Effector memory CD4-positive, alpha-beta T cell (primary cell): Measurements from ENCODE around the gene BCAS4.

Source experiments
- DNase-seq, 3 donors: peaks; one replicate each; pipeline ENCODE4 v3.0.0-alpha.2; 2020
- H3K27ac ChIP-seq: 2 replicates; pipeline ENCODE4 v1.7.0; 2013; ENCODE audit warnings: mild to moderate bottlenecking, low read length, moderate library complexity; ENCODE audit not compliant: insufficient read depth, poor library complexity, severe bottlenecking
- H3K27me3 ChIP-seq: replicated peaks from 2 replicates; pipeline ENCODE4 v1.7.0; 2013; ENCODE audit warnings: mild to moderate bottlenecking, low read length; ENCODE audit not compliant: insufficient read depth, control insufficient read depth, poor library complexity, severe bottlenecking
- H3K36me3 ChIP-seq: 2 replicates; pipeline ENCODE4 v1.7.0; 2013; ENCODE audit warnings: mild to moderate bottlenecking, low read length, moderate library complexity; ENCODE audit not compliant: control insufficient read depth, insufficient read depth
- H3K4me1 ChIP-seq: 2 replicates; pipeline ENCODE4 v1.7.0; 2013; ENCODE audit warnings: low read length, mild to moderate bottlenecking; ENCODE audit not compliant: control insufficient read depth, insufficient read depth, poor library complexity, severe bottlenecking
- H3K4me3 ChIP-seq: 2 replicates; pipeline ENCODE4 v1.7.0; 2013; ENCODE audit warnings: low read length, low read depth, mild to moderate bottlenecking; ENCODE audit not compliant: insufficient read depth, poor library complexity, severe bottlenecking
- H3K9me3 ChIP-seq: 2 replicates; pipeline ENCODE4 v1.7.0; 2013; ENCODE audit warnings: mild to moderate bottlenecking, low read length, moderate library complexity; ENCODE audit not compliant: control insufficient read depth

The BCAS4 gene

DNA sequence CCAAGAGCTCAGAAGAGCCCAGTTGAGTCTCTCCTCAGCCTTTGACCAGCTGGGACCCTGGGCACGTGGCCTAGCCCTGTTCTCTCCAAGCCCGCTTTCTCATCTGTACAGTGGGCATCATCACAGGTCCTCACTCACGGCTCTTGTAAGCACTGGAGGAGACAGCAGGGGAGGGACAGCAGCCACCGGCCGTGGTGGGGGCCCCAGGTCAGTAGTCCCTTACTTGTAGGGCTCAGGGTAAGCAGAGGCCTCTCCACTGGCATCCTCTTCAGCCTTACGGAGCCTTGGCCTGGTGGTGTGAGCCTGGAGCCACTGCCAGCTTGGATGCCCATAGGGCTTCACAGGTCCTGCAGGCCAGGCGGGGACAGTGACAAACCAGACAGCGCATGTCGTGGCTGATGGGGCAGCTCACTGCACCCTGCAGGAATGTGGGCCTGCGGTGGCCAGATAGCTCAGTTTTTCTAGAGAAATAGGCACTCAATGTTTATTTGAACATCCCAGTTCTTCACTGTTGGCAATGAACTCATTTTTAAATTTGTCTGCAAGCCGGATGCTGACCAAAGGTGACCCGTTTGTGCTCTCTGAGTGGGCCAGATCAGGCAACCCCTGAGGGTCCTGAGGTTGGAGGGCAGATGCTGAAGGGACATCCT, 71.3 kb downstream of the BCAS4 start:
- Histone ChIP-seq H3K4me1 (no peaks in the 10 kb centered on the region), H3K4me3 (no peak overlapping the region), H3K27ac (no peak overlapping the region), H3K36me3 (no peaks in the 10 kb centered on the region), H3K27me3 (no peaks in the 10 kb centered on the region), H3K9me3 (no peaks in the 10 kb centered on the region)
- DNase-seq = no peak

- Histone ChIP-seq H3K27ac (no peak overlapping the region), H3K27me3 (no peaks in the 10 kb centered on the region), H3K36me3 (no peaks in the 10 kb centered on the region), H3K9me3 (no peaks in the 10 kb centered on the region), H3K4me3 (no peak overlapping the region), H3K4me1 (no peaks in the 10 kb centered on the region)
- no peak for DNase-seq
Measured at GRCh38 chr20:50866831-50867230, 72.0 kb downstream of the BCAS4 start.

- Histone ChIP-seq H3K36me3 (no peaks in the 10 kb centered on the region), H3K4me3 (no peak overlapping the region), H3K9me3 (no peaks in the 10 kb centered on the region), H3K27ac (no peak overlapping the region), H3K4me1 (no peaks in the 10 kb centered on the region), H3K27me3 (no peaks in the 10 kb centered on the region)
- DNase-seq = no peak
Measured at GRCh38 chr20:50867805-50868204, 72.9 kb downstream of the BCAS4 start.

GRCh38 chr20:50868509-50869495, 73.9 kb downstream of the BCAS4 start:
- H3K4me3 ChIP-seq = no peak overlapping the region
- H3K9me3 ChIP-seq = no peaks in the 10 kb centered on the region
- no peaks in the 10 kb centered on the region for H3K36me3 ChIP-seq
- DNase-seq = no peak
- no peaks in the 10 kb centered on the region for H3K4me1 ChIP-seq
- H3K27me3 ChIP-seq = no peaks in the 10 kb centered on the region
- H3K27ac ChIP-seq = no peak overlapping the region

DNA sequence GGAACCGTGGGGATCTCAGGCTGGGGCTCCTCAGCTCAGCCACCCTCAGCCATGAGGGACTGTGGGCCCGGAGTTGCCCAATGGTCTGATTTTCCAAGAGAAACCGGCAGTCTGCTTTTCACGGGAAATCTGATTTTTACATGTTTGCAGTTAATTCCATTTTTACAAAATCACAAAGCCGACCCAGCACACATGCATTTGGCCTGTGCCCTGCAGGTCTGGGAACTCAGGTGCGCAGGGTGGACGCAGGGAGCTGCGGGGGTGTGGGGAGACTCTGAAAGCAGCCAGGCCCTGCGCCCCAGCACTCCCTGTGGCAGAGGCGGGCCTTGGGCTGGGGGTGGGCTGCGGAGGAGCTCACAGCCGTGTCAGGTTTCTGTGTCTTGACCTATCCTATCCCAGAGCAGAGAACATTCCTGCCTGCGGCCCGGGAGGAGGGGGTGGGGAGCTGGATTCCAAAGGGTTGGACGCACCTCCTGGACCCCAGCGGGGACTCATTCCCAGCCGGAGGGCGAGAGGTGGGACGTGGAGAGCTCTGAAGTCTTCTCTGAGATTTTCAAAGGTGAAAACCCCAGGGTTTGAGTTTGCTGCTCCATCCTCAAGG, 75.8 kb downstream of the BCAS4 start:
- no peaks in the 10 kb centered on the region for H3K9me3 ChIP-seq
- no peak for DNase-seq
- no peaks in the 10 kb centered on the region for H3K27me3 ChIP-seq
- no peak overlapping the region for H3K4me3 ChIP-seq
- no peaks in the 10 kb centered on the region for H3K4me1 ChIP-seq
- no peaks in the 10 kb centered on the region for H3K36me3 ChIP-seq
- H3K27ac ChIP-seq = no peak overlapping the region

- no peaks in the 10 kb centered on the region for H3K36me3 ChIP-seq
- no peak for DNase-seq
- H3K4me3 ChIP-seq = no peak overlapping the region
- H3K27me3 ChIP-seq = no peaks in the 10 kb centered on the region
- no peaks in the 10 kb centered on the region for H3K9me3 ChIP-seq
- H3K4me1 ChIP-seq = no peaks in the 10 kb centered on the region
- no peak overlapping the region for H3K27ac ChIP-seq
Measured at GRCh38 chr20:50872560-50873425, 77.9 kb downstream of the BCAS4 start.

- DNase-seq = no peak
- no peaks in the 10 kb centered on the region for H3K36me3 ChIP-seq
- H3K27ac ChIP-seq = no peak overlapping the region
- H3K4me3 ChIP-seq = no peak overlapping the region
- no peaks in the 10 kb centered on the region for H3K9me3 ChIP-seq
- no peaks in the 10 kb centered on the region for H3K4me1 ChIP-seq
- H3K27me3 ChIP-seq = no peaks in the 10 kb centered on the region
Measured at GRCh38 chr20:50873585-50873984, 78.7 kb downstream of the BCAS4 start.

DNA sequence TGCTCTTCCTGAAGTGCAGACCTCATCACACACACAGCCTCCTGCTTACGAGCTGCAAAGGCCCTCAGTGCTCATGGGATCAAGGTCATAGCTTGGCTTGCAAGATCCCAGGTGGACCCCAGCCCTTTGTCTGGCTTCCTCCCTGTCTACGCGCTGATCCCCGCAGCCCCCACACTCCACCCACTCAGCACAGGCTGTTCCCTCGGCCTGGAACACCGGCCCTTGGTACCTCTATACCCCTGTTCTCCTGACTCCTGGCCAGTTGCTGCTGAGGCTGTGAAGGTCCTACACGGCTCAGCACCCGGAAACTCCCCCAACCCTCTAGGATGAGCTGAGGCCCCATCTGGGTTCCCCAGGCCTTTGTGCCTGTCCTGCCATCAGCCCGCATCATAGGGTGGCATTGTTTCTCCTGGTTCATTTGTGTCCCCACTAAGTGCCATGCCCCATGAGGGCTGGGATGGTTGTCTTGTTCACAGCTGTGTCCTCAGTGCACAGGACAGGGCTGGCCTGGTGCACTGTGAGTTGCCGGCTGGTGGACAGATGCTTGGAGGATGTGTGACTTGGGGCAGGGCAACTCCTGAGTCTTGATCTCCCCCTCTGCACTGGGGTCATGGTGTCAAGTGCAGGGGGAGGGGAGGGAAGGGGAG, 79.4 kb downstream of the BCAS4 start:
- Histone ChIP-seq H3K4me1 (no peaks in the 10 kb centered on the region), H3K27ac (no peak overlapping the region), H3K36me3 (no peaks in the 10 kb centered on the region), H3K9me3 (no peaks in the 10 kb centered on the region), H3K27me3 (no peaks in the 10 kb centered on the region), H3K4me3 (no peak overlapping the region)
- DNase-seq = no peak
